SJSA1 (cell line): Measurements from ENCODE around the gene LRRC23. TPM values are rescaled to one million over a fixed set of nuclear protein-coding genes. Genes with fewer than 3 reads are reported as not detected.
"Not testable (repeated sequence)": the region's sequence is repeated elsewhere in the genome, so short reads cannot be mapped to it uniquely, and the experiment has no call there.

Source experiments
- DNase-seq, 2 experiments: peaks; one replicate each; pipeline ENCODE4 v3.0.0-alpha.2; 2015 to 2020; ENCODE audit warnings: low spot score in 2 of 2, low read depth in 1 of 2
- H3K27ac ChIP-seq: fragments of 250-450 bp; sonication (Bioruptor Pico); 2 replicates; pipeline ENCODE4 v1.5.1; 2020; ENCODE audit warnings: mild to moderate bottlenecking, moderate library complexity
- H3K27me3 ChIP-seq: fragments of 250-450 bp; sonication (Bioruptor Pico); replicated peaks from 2 replicates; pipeline ENCODE4 v1.5.1; 2020; ENCODE audit warnings: mild to moderate bottlenecking, moderate library complexity
- H3K36me3 ChIP-seq: fragments of 250-450 bp; sonication (Bioruptor Pico); 2 replicates; pipeline ENCODE4 v1.5.1; 2020; ENCODE audit warnings: mild to moderate bottlenecking
- H3K4me1 ChIP-seq: fragments of 250-450 bp; sonication (Bioruptor Pico); replicated peaks from 2 replicates; pipeline ENCODE4 v1.6.1; 2021; ENCODE audit warnings: mild to moderate bottlenecking
- H3K4me3 ChIP-seq: fragments of 250-450 bp; sonication (Bioruptor Pico); 2 replicates; pipeline ENCODE4 v1.5.1; 2020; ENCODE audit warnings: mild to moderate bottlenecking
- H3K9me3 ChIP-seq: fragments of 250-450 bp; sonication (Bioruptor Pico); replicated peaks from 2 replicates; pipeline ENCODE4 v1.5.1; 2020; ENCODE audit warnings: mild to moderate bottlenecking
- total RNA-seq: library from RNA; depleted of rRNA; stranded (reverse); fragments of >200 nt; shearing (Covaris generic); gene quantifications from 2 replicates; pipeline ENCODE4 v1.2.3, GENCODE V29; 2014

The LRRC23 gene
- total RNA-seq, 1 experiment from 2014 or later = 12.2 TPM

DNA sequence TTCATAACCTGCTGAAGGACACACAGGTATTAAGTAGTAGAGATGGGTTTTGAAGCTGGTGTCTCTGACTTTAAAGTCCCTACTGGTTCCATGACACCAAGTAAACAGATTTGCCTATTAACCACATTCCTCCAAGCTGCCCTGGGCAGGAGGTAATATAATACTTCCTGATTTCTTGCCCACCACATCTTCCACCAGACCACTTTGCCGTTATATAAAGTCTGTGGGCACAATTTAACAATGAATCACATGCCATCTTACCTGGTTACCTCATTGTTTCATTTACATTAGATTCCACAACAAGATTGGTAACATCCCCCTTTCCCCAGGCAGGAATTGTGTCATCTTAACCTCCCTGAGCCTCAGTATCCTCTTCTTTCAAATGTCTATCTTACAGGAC, 900 bp upstream of the LRRC23 start:
- Histone ChIP-seq H3K4me1 (peaks cover 27% of the 10 kb centered on the region), H3K27me3 (no peaks in the 10 kb centered on the region), H3K4me3 (no peak overlapping the region), H3K9me3 (no peaks in the 10 kb centered on the region), H3K27ac (no peak overlapping the region), H3K36me3 (0 out of 2 replicates have a peak, but pooled peaks cover 7% of the 10 kb centered on the region)
- no peak for DNase-seq

DNA sequence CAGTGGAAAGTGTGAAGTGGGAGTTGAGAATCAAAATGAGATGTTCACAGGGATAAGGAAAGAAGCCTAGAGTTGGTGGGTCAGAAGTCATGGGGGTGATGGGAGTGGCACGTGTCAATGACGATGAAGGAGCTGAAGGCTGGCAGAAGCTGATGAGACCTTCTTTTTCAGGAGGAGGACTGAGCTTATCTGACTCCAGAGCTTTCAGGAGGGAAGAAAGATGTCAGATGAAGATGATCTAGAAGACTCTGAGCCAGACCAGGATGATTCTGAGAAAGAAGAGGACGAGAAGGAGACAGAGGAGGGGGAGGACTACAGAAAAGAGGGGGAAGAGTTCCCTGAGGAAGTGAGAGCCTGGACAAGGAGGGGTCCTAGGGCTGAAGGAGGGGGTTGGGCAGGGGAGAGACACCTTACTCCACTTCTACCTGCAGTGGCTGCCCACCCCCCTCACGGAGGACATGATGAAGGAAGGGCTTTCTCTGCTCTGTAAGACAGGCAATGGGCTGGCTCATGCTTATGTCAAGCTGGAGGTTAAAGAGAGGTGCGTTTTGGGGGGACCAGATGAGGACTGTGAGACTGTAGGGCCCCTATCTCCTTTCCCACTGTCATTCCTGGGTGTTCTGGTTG, 905 bp downstream of the LRRC23 start:
- no peak overlapping the region for H3K27ac ChIP-seq
- H3K4me1 ChIP-seq = peaks cover 18% of the 10 kb centered on the region
- H3K36me3 ChIP-seq = 0 out of 2 replicates have a peak, but pooled peaks cover 7% of the 10 kb centered on the region
- no peaks in the 10 kb centered on the region for H3K27me3 ChIP-seq
- no peaks in the 10 kb centered on the region for H3K9me3 ChIP-seq
- DNase-seq = no peak
- H3K4me3 ChIP-seq = peak overlapping the region; percentile 61

DNA sequence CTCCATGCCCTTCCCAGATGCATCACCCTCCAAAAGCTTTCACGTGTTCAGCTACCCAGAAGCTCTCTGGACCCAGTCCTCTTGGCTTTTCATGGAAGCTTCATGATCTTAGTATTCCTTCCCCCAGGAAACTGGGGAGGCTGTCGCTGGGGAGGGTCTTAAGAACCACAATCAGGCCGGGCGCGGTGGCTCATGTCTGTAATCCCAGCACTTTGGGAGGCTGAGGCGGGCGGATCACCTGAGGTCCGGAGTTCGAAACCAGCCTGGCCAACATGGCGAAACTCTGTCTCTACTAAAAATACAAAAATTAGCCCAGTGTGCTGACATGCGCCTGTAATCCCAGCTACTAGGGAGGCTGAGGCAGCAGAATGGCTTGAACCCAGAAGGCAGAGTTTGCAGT, 3.5 kb downstream of the LRRC23 start:
- H3K4me3 ChIP-seq, H3K27me3 ChIP-seq, H3K9me3 ChIP-seq, H3K36me3 ChIP-seq, H3K27ac ChIP-seq, DNase-seq: not testable (repeated sequence)
- H3K4me1 ChIP-seq = peaks cover 18% of the 10 kb centered on the region

DNA sequence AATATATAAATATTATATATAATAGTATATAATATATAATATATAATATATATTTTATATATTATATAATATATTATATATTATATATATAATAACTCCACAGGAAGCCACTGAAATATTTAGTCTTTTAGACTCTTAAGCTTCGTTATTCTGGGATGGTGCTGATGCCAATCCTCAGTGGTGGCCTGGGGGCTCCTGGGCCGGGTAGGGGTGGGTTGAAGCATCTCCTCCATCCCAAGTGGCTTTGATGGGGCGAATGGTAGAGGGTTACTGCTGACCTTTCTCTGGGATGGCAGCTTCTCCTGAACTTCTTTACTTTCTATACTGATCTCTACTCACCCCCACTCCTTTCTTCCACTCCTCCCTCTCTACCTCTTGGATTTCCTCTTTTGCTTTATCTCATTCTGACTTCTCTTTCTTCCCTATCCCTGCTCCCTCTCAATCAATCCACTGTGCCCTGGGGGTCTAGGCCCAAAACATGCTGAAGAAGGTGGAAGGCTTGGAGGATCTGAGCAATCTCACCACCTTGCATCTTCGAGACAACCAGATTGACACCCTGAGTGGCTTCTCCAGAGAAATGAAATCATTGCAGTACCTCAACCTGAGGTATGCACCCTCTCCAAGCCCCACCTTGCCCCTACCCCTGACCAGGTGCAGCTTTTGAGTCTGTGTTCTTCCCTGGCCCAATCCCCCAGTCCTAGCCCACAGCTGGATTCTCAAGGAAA, 5.0 kb downstream of the LRRC23 start:
- no peak for DNase-seq
- peaks cover 17% of the 10 kb centered on the region for H3K4me1 ChIP-seq
- H3K36me3 ChIP-seq = 0 out of 2 replicates have a peak, but pooled peaks cover 7% of the 10 kb centered on the region
- H3K27me3 ChIP-seq = no peaks in the 10 kb centered on the region
- H3K27ac ChIP-seq = no peak overlapping the region
- no peak overlapping the region for H3K4me3 ChIP-seq
- no peaks in the 10 kb centered on the region for H3K9me3 ChIP-seq

DNA sequence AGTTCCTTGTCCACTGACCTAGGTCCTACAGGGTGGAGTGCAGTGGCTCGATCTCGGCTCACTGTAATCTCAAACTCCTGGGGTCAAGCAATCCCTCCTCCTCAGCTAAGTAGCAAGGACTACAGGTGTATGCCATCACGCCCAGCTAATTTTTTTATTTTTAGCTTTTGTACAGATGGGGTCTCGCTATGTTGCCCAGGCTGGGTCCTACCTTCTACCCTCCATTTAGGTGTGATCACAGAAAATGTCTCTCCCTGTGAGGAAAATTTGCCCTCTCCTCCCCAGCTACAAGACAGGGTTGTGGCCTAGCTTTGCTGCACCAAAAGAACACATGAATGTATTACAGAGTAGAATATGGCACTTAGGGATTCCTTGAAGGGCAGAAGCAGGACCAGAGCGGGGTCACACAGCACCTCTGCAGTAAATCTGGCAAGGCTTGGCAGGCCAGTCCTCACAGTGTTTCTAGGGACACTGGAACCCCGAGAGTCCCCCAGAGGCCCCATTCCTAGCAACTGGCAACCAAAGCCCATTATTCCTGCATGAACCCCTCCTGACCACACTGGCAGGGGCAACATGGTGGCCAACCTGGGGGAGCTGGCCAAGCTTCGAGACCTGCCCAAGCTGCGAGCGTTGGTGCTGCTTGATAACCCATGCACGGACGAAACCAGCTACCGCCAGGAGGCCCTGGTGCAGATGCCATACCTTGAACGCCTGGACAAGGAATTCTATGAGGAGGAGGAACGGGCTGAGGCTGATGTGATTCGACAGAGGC, 7.7 kb downstream of the LRRC23 start:
- Histone ChIP-seq H3K27ac (no peak overlapping the region), H3K4me1 (peaks cover 18% of the 10 kb centered on the region), H3K27me3 (no peaks in the 10 kb centered on the region)

DNA sequence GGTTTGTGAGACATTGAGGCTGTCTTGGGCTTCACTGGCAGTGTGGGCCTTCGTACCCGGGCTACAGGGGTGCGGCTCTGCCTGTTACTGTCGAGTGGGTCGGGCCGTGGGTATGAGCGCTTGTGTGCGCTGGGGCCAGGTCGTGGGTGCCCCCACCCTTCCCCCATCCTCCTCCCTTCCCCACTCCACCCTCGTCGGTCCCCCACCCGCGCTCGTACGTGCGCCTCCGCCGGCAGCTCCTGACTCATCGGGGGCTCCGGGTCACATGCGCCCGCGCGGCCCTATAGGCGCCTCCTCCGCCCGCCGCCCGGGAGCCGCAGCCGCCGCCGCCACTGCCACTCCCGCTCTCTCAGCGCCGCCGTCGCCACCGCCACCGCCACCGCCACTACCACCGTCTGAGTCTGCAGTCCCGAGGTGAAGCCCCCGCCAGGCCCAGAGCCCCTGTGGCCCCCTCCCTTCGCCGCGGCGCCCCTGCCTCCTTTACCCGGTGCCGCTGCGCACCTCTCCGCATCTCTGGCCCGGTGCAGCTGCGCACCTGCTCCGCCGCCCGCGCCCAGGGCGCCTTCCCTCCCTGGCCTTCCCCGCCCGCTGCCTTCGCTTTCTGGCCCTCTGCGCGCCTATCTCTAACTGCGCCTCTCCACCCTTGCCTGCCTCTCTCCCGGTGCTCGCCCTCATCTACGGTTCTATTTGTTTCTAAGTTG, 9.8 kb downstream of the LRRC23 start, which contains the start of gene ENO2:
ENO2 (plus strand) TSS at position 335 of the 701 bp plus-strand sequence. CDS start 1,253 bp downstream, outside the sequence.
- H3K36me3 ChIP-seq = no peaks in the 10 kb centered on the region
- H3K27ac ChIP-seq = no peak within 1 kb of the TSS

More for the DNA sequence above, 7.7 kb downstream of the LRRC23 start:
- no peaks in the 10 kb centered on the region for H3K36me3 ChIP-seq
- H3K4me3 ChIP-seq = no peak overlapping the region
- DNase-seq = no peak
- H3K9me3 ChIP-seq = no peaks in the 10 kb centered on the region

DNA sequence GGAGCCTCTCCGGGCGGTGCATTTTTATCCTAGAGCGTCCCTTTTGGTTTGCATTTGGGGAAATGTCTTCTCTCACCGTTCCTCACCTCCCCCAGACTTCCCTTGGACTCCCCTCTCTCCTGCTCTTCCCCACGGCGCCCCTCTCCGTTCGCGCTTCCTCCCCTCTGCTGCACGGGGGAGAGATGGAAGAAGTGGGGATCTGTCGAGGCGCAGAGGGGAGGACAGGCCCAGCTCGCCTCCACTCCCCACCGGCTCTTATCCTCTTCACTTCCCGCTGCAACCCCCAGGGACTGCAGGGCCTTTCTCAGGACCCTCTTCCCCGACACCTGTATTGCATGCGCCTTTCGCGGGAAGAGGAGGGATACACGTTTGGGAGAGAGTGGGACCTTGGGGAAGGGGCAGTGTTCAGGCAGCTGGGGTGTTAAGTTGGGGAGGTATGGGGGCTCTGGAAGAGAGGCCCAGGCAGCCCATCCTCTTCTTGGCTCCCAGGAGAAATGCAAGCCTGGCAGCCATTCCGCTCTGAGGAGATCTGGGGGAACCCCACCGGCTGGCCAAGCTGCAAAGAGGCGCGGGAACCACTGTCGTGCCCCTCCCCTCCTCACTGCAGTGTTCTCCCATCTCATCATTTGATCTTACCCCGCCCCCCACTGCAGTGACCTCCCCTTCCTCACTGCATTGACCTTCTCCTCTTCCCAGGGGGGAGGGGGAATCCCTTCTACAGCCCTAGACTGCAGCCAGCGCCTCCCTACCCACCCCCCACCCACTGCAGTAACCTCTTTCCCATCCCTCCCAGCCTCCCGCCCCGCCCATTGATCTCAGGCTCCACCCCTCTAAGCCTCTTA, 10.5 kb downstream of the LRRC23 start:
- no peaks in the 10 kb centered on the region for H3K9me3 ChIP-seq
- H3K27ac ChIP-seq = no peak overlapping the region
- H3K4me3 ChIP-seq = peak overlapping the region; percentile 46
- H3K27me3 ChIP-seq = no peaks in the 10 kb centered on the region
- H3K4me1 ChIP-seq = peaks cover 18% of the 10 kb centered on the region
- no peak for DNase-seq
- no peaks in the 10 kb centered on the region for H3K36me3 ChIP-seq

More for the DNA sequence above, 9.8 kb downstream of the LRRC23 start, which contains the start of gene ENO2:
- Histone ChIP-seq H3K9me3 (no peaks in the 10 kb centered on the region), H3K27me3 (no peaks in the 10 kb centered on the region), H3K4me3 (peak within 1 kb of the TSS; percentile 46), H3K4me1 (peaks cover 18% of the 10 kb centered on the region)
- peak in 1 of 2 experiments; percentile 71 for DNase-seq

DNA sequence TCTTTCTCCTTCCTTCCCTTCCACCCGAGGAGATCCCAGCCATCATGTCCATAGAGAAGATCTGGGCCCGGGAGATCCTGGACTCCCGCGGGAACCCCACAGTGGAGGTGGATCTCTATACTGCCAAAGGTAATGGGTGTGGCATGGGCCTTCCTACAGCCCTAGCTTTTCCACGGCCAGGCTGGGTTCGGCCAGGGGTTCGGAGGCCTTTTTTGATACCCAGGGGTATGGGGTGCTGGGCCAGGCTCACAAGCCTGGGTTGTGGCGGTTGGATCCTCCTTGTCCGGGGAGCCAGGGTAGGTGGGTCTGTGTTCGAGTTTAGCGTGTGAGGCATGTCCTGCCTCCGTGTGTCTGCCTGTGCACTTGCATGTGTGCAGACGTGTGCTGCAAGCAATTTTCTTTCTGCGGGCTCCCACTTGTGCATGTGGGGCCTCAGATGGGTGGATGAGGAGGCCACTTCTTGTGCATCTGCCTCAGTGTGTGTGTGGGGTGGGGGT, 11.2 kb downstream of the LRRC23 start:
- Histone ChIP-seq H3K36me3 (no peaks in the 10 kb centered on the region), H3K4me3 (no peak overlapping the region), H3K9me3 (no peaks in the 10 kb centered on the region), H3K27ac (no peak overlapping the region), H3K27me3 (no peaks in the 10 kb centered on the region), H3K4me1 (peaks cover 18% of the 10 kb centered on the region)
- DNase-seq = no peak

DNA sequence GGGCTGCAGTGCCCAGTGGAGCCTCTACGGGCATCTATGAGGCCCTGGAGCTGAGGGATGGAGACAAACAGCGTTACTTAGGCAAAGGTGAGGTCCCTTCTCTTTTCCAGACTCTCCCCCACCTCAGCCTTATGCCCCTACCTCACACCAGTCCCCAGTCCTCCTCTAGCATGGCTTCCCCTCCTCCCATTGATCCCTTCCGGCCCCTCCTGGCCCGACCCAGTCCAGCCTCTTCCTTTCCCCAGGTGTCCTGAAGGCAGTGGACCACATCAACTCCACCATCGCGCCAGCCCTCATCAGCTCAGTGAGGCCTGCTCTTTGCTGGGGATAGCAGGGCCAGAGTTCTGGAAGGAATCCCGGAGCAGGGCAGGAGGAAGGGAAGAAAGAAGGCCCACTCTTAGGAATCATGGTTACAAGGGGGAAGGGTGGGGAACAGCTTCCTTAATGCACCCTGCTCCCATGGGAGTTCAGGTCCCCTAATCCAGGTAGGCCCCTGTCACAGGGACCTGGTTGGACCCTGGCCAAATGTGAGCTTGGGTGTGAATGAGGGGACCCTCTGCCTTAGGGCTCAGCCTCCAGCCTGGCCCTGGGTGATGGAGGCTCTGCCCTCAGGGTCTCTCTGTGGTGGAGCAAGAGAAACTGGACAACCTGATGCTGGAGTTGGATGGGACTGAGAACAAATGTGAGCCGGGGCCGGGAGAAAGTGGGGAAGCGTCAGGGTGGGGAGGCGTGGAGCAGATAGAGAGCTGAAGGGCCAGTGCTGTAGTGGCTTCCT, 12.0 kb downstream of the LRRC23 start:
- peaks cover 18% of the 10 kb centered on the region for H3K4me1 ChIP-seq
- no peaks in the 10 kb centered on the region for H3K27me3 ChIP-seq
- DNase-seq = no peak
- H3K36me3 ChIP-seq = no peaks in the 10 kb centered on the region
- no peak overlapping the region for H3K27ac ChIP-seq
- H3K9me3 ChIP-seq = no peaks in the 10 kb centered on the region
- H3K4me3 ChIP-seq = no peak overlapping the region

DNA sequence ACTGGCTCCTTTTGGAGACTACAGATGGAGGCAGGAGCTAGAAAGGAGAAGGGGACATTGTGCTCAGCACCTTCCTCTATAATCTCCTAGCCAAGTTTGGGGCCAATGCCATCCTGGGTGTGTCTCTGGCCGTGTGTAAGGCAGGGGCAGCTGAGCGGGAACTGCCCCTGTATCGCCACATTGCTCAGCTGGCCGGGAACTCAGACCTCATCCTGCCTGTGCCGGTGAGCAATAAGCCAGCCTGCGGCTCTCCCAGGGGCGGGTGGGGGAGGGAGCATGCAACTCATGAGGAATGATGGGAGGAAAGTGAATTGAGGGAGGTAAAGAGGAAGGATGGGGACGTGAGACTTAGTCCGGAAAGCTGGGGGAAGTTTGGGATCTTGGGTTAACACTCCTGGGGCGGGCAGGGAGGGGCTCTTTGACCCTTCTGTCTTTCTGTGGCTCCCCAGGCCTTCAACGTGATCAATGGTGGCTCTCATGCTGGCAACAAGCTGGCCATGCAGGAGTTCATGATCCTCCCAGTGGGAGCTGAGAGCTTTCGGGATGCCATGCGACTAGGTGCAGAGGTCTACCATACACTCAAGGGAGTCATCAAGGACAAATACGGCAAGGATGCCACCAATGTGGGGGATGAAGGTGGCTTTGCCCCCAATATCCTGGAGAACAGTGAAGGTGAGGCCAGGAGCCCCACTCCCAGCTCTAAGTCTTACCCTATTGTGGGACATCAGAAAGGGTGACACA, 13.0 kb downstream of the LRRC23 start:
- Histone ChIP-seq H3K36me3 (no peaks in the 10 kb centered on the region), H3K4me1 (peaks cover 18% of the 10 kb centered on the region), H3K27ac (no peak overlapping the region), H3K4me3 (no peak overlapping the region), H3K9me3 (no peaks in the 10 kb centered on the region), H3K27me3 (no peaks in the 10 kb centered on the region)
- DNase-seq = no peak

DNA sequence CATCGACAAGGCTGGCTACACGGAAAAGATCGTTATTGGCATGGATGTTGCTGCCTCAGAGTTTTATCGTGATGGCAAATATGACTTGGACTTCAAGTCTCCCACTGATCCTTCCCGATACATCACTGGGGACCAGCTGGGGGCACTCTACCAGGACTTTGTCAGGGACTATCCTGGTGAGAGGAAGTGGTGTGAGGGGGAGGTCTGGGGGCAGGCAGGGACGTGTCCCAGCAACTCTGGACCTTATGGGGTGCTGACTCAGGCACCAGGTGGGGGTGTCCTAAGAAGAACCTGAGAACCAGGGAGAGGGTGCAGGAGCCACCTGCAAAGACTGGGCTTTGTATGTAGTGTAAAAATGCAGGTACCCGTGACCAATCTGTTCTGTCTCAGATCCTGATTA, 15.0 kb downstream of the LRRC23 start:
- peaks cover 12% of the 10 kb centered on the region for H3K4me1 ChIP-seq
- H3K9me3 ChIP-seq = no peaks in the 10 kb centered on the region
- H3K27me3 ChIP-seq = no peaks in the 10 kb centered on the region
- no peak for DNase-seq
- H3K36me3 ChIP-seq = no peaks in the 10 kb centered on the region
- no peak overlapping the region for H3K27ac ChIP-seq
- no peak overlapping the region for H3K4me3 ChIP-seq
